ENCODE measurements around the gene IDS.
"Not testable (repeated sequence)": the region's sequence is repeated elsewhere in the genome, so short reads cannot be mapped to it uniquely, and the experiment has no call there.

Gene IDS

GRCh38 chrX:149506349-149506748, 1.2 kb upstream of the IDS start:
- H3K27me3 ChIP-seq (ENCODE audit: control insufficient read depth, insufficient read depth, low read length), result peaks cover 12% of the 10 kb centered on the region
- no peaks in the 10 kb centered on the region for H3K9me3 ChIP-seq (ENCODE audit: control insufficient read depth, low read length)
- peaks cover 11% of the 10 kb centered on the region for H3K4me1 ChIP-seq (ENCODE audit: control insufficient read depth, insufficient read depth, low read length)
- no peaks in the 10 kb centered on the region for H3K36me3 ChIP-seq (ENCODE audit: control insufficient read depth, insufficient read depth, low read length)
- no peak overlapping the region for H3K4me3 ChIP-seq (ENCODE audit: low read length)
- H3K9ac ChIP-seq (ENCODE audit: low read length), result no peak overlapping the region

GRCh38 chrX:149505671-149506070, 565 bp upstream of the IDS start:
- H3K9me3 ChIP-seq (ENCODE audit: control insufficient read depth, low read length), result no peaks in the 10 kb centered on the region
- no peak overlapping the region for H3K4me3 ChIP-seq (ENCODE audit: low read length)
- H3K9ac ChIP-seq (ENCODE audit: low read length), result peak overlapping the region; percentile 84

GRCh38 chrX:149504226-149504914, 736 bp downstream of the IDS start:
- peak overlapping the region; percentile 19 for H3K4me3 ChIP-seq (ENCODE audit: low read length)
- no peaks in the 10 kb centered on the region for H3K36me3 ChIP-seq (ENCODE audit: control insufficient read depth, insufficient read depth, low read length)
- no peaks in the 10 kb centered on the region for H3K9me3 ChIP-seq (ENCODE audit: control insufficient read depth, low read length)
- peaks cover 11% of the 10 kb centered on the region for H3K4me1 ChIP-seq (ENCODE audit: control insufficient read depth, insufficient read depth, low read length)
- peaks cover 6% of the 10 kb centered on the region for H3K27me3 ChIP-seq (ENCODE audit: control insufficient read depth, insufficient read depth, low read length)
- H3K9ac ChIP-seq (ENCODE audit: low read length), result peak overlapping the region; percentile 84

More at GRCh38 chrX:149505671-149506070, 565 bp upstream of the IDS start:
- H3K4me1 ChIP-seq (ENCODE audit: control insufficient read depth, insufficient read depth, low read length), result peaks cover 11% of the 10 kb centered on the region
- peaks cover 12% of the 10 kb centered on the region for H3K27me3 ChIP-seq (ENCODE audit: control insufficient read depth, insufficient read depth, low read length)
- H3K36me3 ChIP-seq (ENCODE audit: control insufficient read depth, insufficient read depth, low read length), result no peaks in the 10 kb centered on the region

- H3K9ac ChIP-seq (ENCODE audit: low read length); H3K4me3 ChIP-seq (ENCODE audit: low read length); H3K36me3 ChIP-seq (ENCODE audit: control insufficient read depth, insufficient read depth, low read length); H3K27me3 ChIP-seq (ENCODE audit: control insufficient read depth, insufficient read depth, low read length); H3K9me3 ChIP-seq (ENCODE audit: control insufficient read depth, low read length): not testable (repeated sequence)
- H3K4me1 ChIP-seq (ENCODE audit: control insufficient read depth, insufficient read depth, low read length), result peaks cover 11% of the 10 kb centered on the region
Observed at GRCh38 chrX:149503446-149503845, 1.7 kb downstream of the IDS start.

GRCh38 chrX:149502923-149503322, 2.2 kb downstream of the IDS start:
- peaks cover 11% of the 10 kb centered on the region for H3K4me1 ChIP-seq (ENCODE audit: control insufficient read depth, insufficient read depth, low read length)
- H3K9me3 ChIP-seq (ENCODE audit: control insufficient read depth, low read length); H3K9ac ChIP-seq (ENCODE audit: low read length); H3K4me3 ChIP-seq (ENCODE audit: low read length); H3K27me3 ChIP-seq (ENCODE audit: control insufficient read depth, insufficient read depth, low read length); H3K36me3 ChIP-seq (ENCODE audit: control insufficient read depth, insufficient read depth, low read length): not testable (repeated sequence)

- Histone ChIP-seq H3K36me3 (ENCODE audit: control insufficient read depth, insufficient read depth, low read length) (no peaks in the 10 kb centered on the region), H3K4me3 (ENCODE audit: low read length) (no peak overlapping the region), H3K9ac (ENCODE audit: low read length) (no peak overlapping the region), H3K4me1 (ENCODE audit: control insufficient read depth, insufficient read depth, low read length) (peaks cover 15% of the 10 kb centered on the region), H3K27me3 (ENCODE audit: control insufficient read depth, insufficient read depth, low read length) (no peaks in the 10 kb centered on the region), H3K9me3 (ENCODE audit: control insufficient read depth, low read length) (no peaks in the 10 kb centered on the region)
Observed at GRCh38 chrX:149499766-149500165, 5.3 kb downstream of the IDS start.

- no peak overlapping the region for H3K4me3 ChIP-seq (ENCODE audit: low read length)
- no peak overlapping the region for H3K9ac ChIP-seq (ENCODE audit: low read length)
- H3K27me3 ChIP-seq (ENCODE audit: control insufficient read depth, insufficient read depth, low read length), result no peaks in the 10 kb centered on the region
- H3K9me3 ChIP-seq (ENCODE audit: control insufficient read depth, low read length), result no peaks in the 10 kb centered on the region
- H3K4me1 ChIP-seq (ENCODE audit: control insufficient read depth, insufficient read depth, low read length), result peaks cover 18% of the 10 kb centered on the region
- no peaks in the 10 kb centered on the region for H3K36me3 ChIP-seq (ENCODE audit: control insufficient read depth, insufficient read depth, low read length)
Observed at GRCh38 chrX:149498767-149499166, 6.3 kb downstream of the IDS start.

- H3K27me3 ChIP-seq (ENCODE audit: control insufficient read depth, insufficient read depth, low read length), result no peaks in the 10 kb centered on the region
- no peak overlapping the region for H3K9ac ChIP-seq (ENCODE audit: low read length)
- H3K4me3 ChIP-seq (ENCODE audit: low read length), result no peak overlapping the region
- no peaks in the 10 kb centered on the region for H3K36me3 ChIP-seq (ENCODE audit: control insufficient read depth, insufficient read depth, low read length)
- peaks cover 29% of the 10 kb centered on the region for H3K4me1 ChIP-seq (ENCODE audit: control insufficient read depth, insufficient read depth, low read length)
- no peaks in the 10 kb centered on the region for H3K9me3 ChIP-seq (ENCODE audit: control insufficient read depth, low read length)
Observed at GRCh38 chrX:149497626-149498025, 7.5 kb downstream of the IDS start.

GRCh38 chrX:149497054-149497453, 8.1 kb downstream of the IDS start:
- Histone ChIP-seq H3K9me3 (ENCODE audit: control insufficient read depth, low read length) (no peaks in the 10 kb centered on the region), H3K36me3 (ENCODE audit: control insufficient read depth, insufficient read depth, low read length) (no peaks in the 10 kb centered on the region), H3K27me3 (ENCODE audit: control insufficient read depth, insufficient read depth, low read length) (no peaks in the 10 kb centered on the region), H3K4me1 (ENCODE audit: control insufficient read depth, insufficient read depth, low read length) (peaks cover 35% of the 10 kb centered on the region), H3K9ac (ENCODE audit: low read length) (no peak overlapping the region), H3K4me3 (ENCODE audit: low read length) (no peak overlapping the region)

GRCh38 chrX:149495573-149496071, 9.5 kb downstream of the IDS start:
- no peaks in the 10 kb centered on the region for H3K9me3 ChIP-seq (ENCODE audit: control insufficient read depth, low read length)
- H3K9ac ChIP-seq (ENCODE audit: low read length), result no peak overlapping the region
- peaks cover 10% of the 10 kb centered on the region for H3K36me3 ChIP-seq (ENCODE audit: control insufficient read depth, insufficient read depth, low read length)
- H3K4me3 ChIP-seq (ENCODE audit: low read length), result no peak overlapping the region
- no peaks in the 10 kb centered on the region for H3K27me3 ChIP-seq (ENCODE audit: control insufficient read depth, insufficient read depth, low read length)
- peaks cover 41% of the 10 kb centered on the region for H3K4me1 ChIP-seq (ENCODE audit: control insufficient read depth, insufficient read depth, low read length)

- peaks cover 10% of the 10 kb centered on the region for H3K36me3 ChIP-seq (ENCODE audit: control insufficient read depth, insufficient read depth, low read length)
Observed at GRCh38 chrX:149494844-149495565, 10.1 kb downstream of the IDS start.

More at GRCh38 chrX:149494844-149495565, 10.1 kb downstream of the IDS start:
- no peak overlapping the region for H3K9ac ChIP-seq (ENCODE audit: low read length)
- no peaks in the 10 kb centered on the region for H3K27me3 ChIP-seq (ENCODE audit: control insufficient read depth, insufficient read depth, low read length)
- H3K4me3 ChIP-seq (ENCODE audit: low read length), result no peak overlapping the region
- H3K4me1 ChIP-seq (ENCODE audit: control insufficient read depth, insufficient read depth, low read length), result peaks cover 41% of the 10 kb centered on the region
- no peaks in the 10 kb centered on the region for H3K9me3 ChIP-seq (ENCODE audit: control insufficient read depth, low read length)
